ENCODE measurements around the gene LDHD.

Gene LDHD

DNA sequence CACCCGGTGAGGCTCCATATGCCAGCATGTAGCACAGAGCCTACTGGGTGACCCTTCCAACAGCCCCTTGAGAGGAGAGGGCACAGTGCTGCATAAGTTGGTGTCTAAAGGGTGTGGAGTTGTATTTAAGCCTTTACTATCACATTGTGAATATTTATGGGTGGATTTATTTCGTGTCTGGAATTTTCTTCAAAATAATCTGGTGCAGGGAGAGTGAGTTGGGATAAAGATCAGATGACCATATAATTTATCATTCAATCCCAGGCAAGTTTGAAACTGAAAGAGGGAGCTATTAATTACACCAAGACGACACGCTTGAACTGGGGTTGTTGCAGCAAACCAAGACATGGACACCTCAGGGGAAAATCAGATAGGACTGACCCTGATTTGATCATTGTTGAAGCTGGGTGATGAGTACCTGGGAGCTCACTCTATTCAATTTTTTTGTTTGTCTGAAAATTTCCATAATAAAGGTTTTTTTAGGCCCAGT, 42.2 kb downstream of the LDHD start:
- Histone ChIP-seq H3K27me3 (ENCODE audit: low read depth, low read length) (peaks cover 4% of the 10 kb centered on the region; the same call in 1 of the 2 replicates), H3K36me3 (replicated peaks; ENCODE audit: low read depth, low read length) (no peaks in the 10 kb centered on the region), H3K79me2 (ENCODE audit: low read length) (no peaks in the 10 kb centered on the region), H3K9ac (ENCODE audit: low read length) (no peak overlapping the region), H3K4me2 (ENCODE audit: low read length) (no peak overlapping the region), H3K27ac (ENCODE audit: low read length) (no peak overlapping the region), H2AFZ (ENCODE audit: low read depth, low read length) (no peak overlapping the region), H3K4me1 (ENCODE audit: low read length) (peaks cover 10% of the 10 kb centered on the region), H3K4me3 (ENCODE audit: low read length) (no peak overlapping the region), H3K9me3 (ENCODE audit: insufficient read depth, low read length) (no peaks in the 10 kb centered on the region), H4K20me1 (ENCODE audit: insufficient read depth, low read length) (no peaks in the 10 kb centered on the region; the same call in 1 of the 2 replicates)
- no peak for TF ChIP-seq CTCF (IDR thresholded peaks at IDR 0.05; ENCODE audit: low read depth, low read length)
- TF ChIP-seq EZH2phosphoT487 (IDR thresholded peaks at IDR 0.05; ENCODE audit: low read depth) = no peak

DNA sequence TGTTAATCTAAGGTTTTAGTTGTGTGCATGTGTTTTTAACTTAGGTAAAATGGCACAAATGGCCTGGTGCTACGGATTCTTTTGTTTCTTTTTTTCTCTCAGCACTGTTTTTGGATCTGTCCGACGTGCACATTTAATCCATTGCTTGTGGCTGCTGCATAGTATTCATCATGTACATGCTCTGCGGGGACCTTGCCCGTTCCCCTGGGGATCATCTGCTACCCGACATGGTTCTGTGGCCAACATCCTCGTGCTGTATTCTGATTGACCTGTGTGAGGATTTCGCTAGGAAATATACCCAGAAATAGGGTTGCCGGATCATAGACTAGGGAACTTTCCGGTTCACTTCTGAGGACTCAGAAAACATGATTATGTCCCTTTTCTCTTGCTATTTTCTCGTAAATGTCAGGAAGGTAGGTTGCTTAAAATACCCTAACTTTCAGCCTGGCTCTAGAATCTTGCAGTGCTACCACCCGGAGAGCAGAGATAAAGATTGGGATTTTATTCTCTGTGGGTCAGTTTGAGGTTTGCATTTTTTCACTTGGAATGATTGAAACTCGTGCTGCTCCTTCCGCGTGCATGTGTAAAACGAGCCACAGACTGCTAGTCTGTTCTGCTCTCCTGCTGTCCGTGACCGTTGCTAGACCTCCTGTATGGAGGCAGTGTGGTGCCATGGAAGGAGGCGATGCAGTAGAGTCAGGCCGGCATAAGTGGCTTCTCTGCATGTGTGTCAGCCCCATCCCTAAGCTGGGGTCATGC, 42.9 kb downstream of the LDHD start:
- Histone ChIP-seq H3K4me1 (ENCODE audit: low read length) (peaks cover 10% of the 10 kb centered on the region), H3K9me3 (ENCODE audit: insufficient read depth, low read length) (no peaks in the 10 kb centered on the region), H4K20me1 (ENCODE audit: insufficient read depth, low read length) (no peaks in the 10 kb centered on the region; the same call in 1 of the 2 replicates), H2AFZ (ENCODE audit: low read depth, low read length) (no peak overlapping the region), H3K27ac (ENCODE audit: low read length) (no peak overlapping the region), H3K4me3 (ENCODE audit: low read length) (no peak overlapping the region), H3K27me3 (ENCODE audit: low read depth, low read length) (peaks cover 4% of the 10 kb centered on the region; the same call in 1 of the 2 replicates), H3K4me2 (ENCODE audit: low read length) (no peak overlapping the region), H3K36me3 (replicated peaks; ENCODE audit: low read depth, low read length) (no peaks in the 10 kb centered on the region), H3K9ac (ENCODE audit: low read length) (no peak overlapping the region), H3K79me2 (ENCODE audit: low read length) (no peaks in the 10 kb centered on the region)
- TF ChIP-seq EZH2phosphoT487 (IDR thresholded peaks at IDR 0.05; ENCODE audit: low read depth) (no peak), CTCF (IDR thresholded peaks at IDR 0.05; ENCODE audit: low read depth, low read length) (no peak)

DNA sequence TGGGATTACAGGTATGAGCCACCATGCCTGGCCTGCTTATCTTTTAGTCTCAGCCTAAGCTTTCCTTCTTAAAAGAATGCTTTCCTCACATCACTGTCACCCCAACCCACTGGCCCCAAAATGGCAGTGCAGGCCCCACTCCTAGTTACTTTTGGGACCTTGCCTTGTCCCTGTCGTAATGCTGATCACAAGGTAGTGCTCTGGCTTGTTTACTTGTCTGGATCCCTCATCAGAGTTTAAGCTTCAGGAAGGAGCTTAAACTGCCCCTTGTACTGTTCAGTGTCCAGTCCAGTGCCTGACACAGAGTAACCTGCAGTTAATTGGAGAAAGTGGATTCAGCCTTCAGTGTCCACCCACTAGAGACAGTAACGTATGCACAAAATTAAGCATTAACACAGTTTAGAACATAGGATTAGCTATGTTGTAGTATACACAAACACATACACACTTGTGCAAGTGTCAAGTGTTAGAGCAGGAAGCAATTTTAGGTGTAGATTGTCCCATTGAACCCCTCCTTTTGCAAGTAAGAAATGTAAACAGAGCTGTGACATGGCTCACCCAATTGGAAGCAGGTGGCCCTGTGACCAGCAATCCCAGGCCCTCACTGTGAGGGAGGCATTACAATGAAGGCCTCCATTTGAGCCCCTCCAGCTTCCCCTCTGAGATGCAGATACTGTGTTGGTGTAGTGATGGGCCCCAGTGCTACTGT, 44.2 kb downstream of the LDHD start:
- no peak overlapping the region for H3K4me2 ChIP-seq (ENCODE audit: low read length)
- no peaks in the 10 kb centered on the region; the same call in 1 of the 2 replicates for H4K20me1 ChIP-seq (ENCODE audit: insufficient read depth, low read length)
- H3K4me1 ChIP-seq (ENCODE audit: low read length) = peaks cover 10% of the 10 kb centered on the region
- H3K4me3 ChIP-seq (ENCODE audit: low read length) = no peak overlapping the region
- no peaks in the 10 kb centered on the region for H3K9me3 ChIP-seq (ENCODE audit: insufficient read depth, low read length)
- no peak overlapping the region for H3K27ac ChIP-seq (ENCODE audit: low read length)
- TF ChIP-seq CTCF (IDR thresholded peaks at IDR 0.05; ENCODE audit: low read depth, low read length) (no peak), EZH2phosphoT487 (IDR thresholded peaks at IDR 0.05; ENCODE audit: low read depth) (no peak)
- H3K9ac ChIP-seq (ENCODE audit: low read length) = no peak overlapping the region
- no peak overlapping the region for H2AFZ ChIP-seq (ENCODE audit: low read depth, low read length)
- H3K27me3 ChIP-seq (ENCODE audit: low read depth, low read length) = peaks cover 4% of the 10 kb centered on the region; the same call in 1 of the 2 replicates
- H3K79me2 ChIP-seq (ENCODE audit: low read length) = no peaks in the 10 kb centered on the region
- H3K36me3 ChIP-seq (replicated peaks; ENCODE audit: low read depth, low read length) = no peaks in the 10 kb centered on the region

DNA sequence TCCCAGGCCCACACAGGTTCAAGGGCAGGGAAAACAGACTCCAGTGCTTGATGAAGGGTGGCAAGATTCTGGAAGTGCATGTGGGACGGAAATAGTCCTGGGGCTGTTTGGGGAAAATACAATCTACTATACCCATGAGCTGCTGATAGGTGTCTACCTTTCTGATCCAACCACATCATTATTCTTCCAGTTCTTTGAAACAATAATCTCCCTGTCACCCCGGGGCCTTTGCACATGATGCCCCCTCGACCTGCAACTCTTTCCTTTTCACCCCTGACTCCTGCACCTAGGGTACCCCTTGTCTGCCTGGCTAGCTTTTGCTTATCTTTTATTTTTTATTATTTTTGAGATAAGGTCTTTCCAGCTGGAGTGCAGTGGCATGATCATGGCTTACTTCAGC, 45.0 kb downstream of the LDHD start:
- no peak overlapping the region for H3K9ac ChIP-seq (ENCODE audit: low read length)
- no peaks in the 10 kb centered on the region; the same call in 1 of the 2 replicates for H4K20me1 ChIP-seq (ENCODE audit: insufficient read depth, low read length)
- H3K4me3 ChIP-seq (ENCODE audit: low read length) = no peak overlapping the region
- TF ChIP-seq CTCF (IDR thresholded peaks at IDR 0.05; ENCODE audit: low read depth, low read length) = no peak
- no peak for TF ChIP-seq EZH2phosphoT487 (IDR thresholded peaks at IDR 0.05; ENCODE audit: low read depth)
- H3K27ac ChIP-seq (ENCODE audit: low read length) = no peak overlapping the region
- no peaks in the 10 kb centered on the region for H3K9me3 ChIP-seq (ENCODE audit: insufficient read depth, low read length)
- no peaks in the 10 kb centered on the region for H3K79me2 ChIP-seq (ENCODE audit: low read length)
- no peak overlapping the region for H2AFZ ChIP-seq (ENCODE audit: low read depth, low read length)
- H3K27me3 ChIP-seq (ENCODE audit: low read depth, low read length) = peaks cover 4% of the 10 kb centered on the region; the same call in 1 of the 2 replicates
- peaks cover 10% of the 10 kb centered on the region for H3K4me1 ChIP-seq (ENCODE audit: low read length)
- no peak overlapping the region for H3K4me2 ChIP-seq (ENCODE audit: low read length)
- H3K36me3 ChIP-seq (replicated peaks; ENCODE audit: low read depth, low read length) = no peaks in the 10 kb centered on the region
